Dermis microvascular lymphatic vessel endothelial cell (primary cell): ENCODE data around the gene NCAN. TPM values are rescaled to one million over a fixed set of nuclear protein-coding genes. Genes with fewer than 3 reads are reported as not detected.

Experiments used
- DNase-seq, 2 donors: peaks; one replicate each; pipeline versions ENCODE4 v3.0.0 to v3.0.0-alpha.2; 2010; ENCODE audit warnings: low read depth in 2 of 2
- total RNA-seq: library from RNA; depleted of rRNA; stranded (reverse); fragments of >200 nt; gene quantifications from 2 replicates; pipeline ENCODE4 v1.2.1, GENCODE V29; 2014

The NCAN gene
- total RNA-seq, 1 donor from 2014 or later: under 0.01 TPM

GRCh38 chr19:19280561-19280960 is 68.8 kb downstream of the NCAN start:
- no peak for DNase-seq

GRCh38 chr19:19285686-19286085 is 73.9 kb downstream of the NCAN start:
- DNase-seq: no peak

GRCh38 chr19:19292607-19293006 is 80.8 kb downstream of the NCAN start:
- DNase-seq: no peak

- no peak for DNase-seq
Observed at GRCh38 chr19:19294914-19295313, 83.2 kb downstream of the NCAN start.

- DNase-seq: no peak
Observed at GRCh38 chr19:19296953-19297689, 85.4 kb downstream of the NCAN start.

- no peak for DNase-seq
Observed at GRCh38 chr19:19297759-19298158, 86.0 kb downstream of the NCAN start.

- no peak for DNase-seq
Observed at GRCh38 chr19:19300613-19301012, 88.9 kb downstream of the NCAN start.

Other genes starting within 250 kb of the NCAN start
- gene SUGP2, start 178.4 kb upstream of the NCAN start, total RNA-seq: 11.0 and 16.1 TPM in 2 replicates
- gene ARMC6, start 178.4 kb upstream of the NCAN start, total RNA-seq: 41.0 and 53.7 TPM in 2 replicates
- gene SLC25A42, start 148.0 kb upstream of the NCAN start, total RNA-seq: 3.7 and 4.7 TPM in 2 replicates
- 11.3 and 20.5 TPM in 2 replicates for gene TMEM161A, start 73.5 kb upstream of the NCAN start, total RNA-seq
- gene MEF2B, start 41.7 kb upstream of the NCAN start, total RNA-seq: not detected in 2 replicates
- gene BORCS8, start 19.8 kb upstream of the NCAN start, total RNA-seq: 15.8 and 17.8 TPM in 2 replicates
- 70.7 and 83.3 TPM in 2 replicates for gene RFXANK, start 19.7 kb upstream of the NCAN start, total RNA-seq
- 8.1 and 10.6 TPM in 2 replicates for gene NR2C2AP, start 8.5 kb upstream of the NCAN start, total RNA-seq
- gene TM6SF2, start 61.3 kb downstream of the NCAN start, total RNA-seq: not detected in 2 replicates
- 17.7 TPM in 2 replicates for gene SUGP1, start 108.6 kb downstream of the NCAN start, total RNA-seq
- 16.9 and 38.2 TPM in 2 replicates for gene MAU2, start 108.9 kb downstream of the NCAN start, total RNA-seq
- gene GATAD2A, start 193.7 kb downstream of the NCAN start, total RNA-seq: 33.1 and 43.7 TPM in 2 replicates